H9 (cell line): ENCODE results near the gene STIM2. TPM values are rescaled to one million over a fixed set of nuclear protein-coding genes. Genes with fewer than 3 reads are reported as not detected.

ENCODE experiments used
- DNase-seq: peaks from one replicate; pipeline ENCODE4 v3.0.0-alpha.2; 2017
- H2AFZ ChIP-seq: one replicate; pipeline ENCODE4 v1.6.1; 2013; ENCODE audit warnings: mild to moderate bottlenecking, low read length, control low read depth, moderate library complexity
- H2AK5ac ChIP-seq: 2 replicates; pipeline ENCODE4 v1.6.1; 2013; ENCODE audit warnings: low read length, control low read depth, mixed read lengths; ENCODE audit not compliant: insufficient read length
- H2BK120ac ChIP-seq: one replicate; pipeline ENCODE4 v1.6.1; 2013; ENCODE audit warnings: low read depth, mild to moderate bottlenecking, low read length, control low read depth, inconsistent platforms; ENCODE audit not compliant: poor library complexity, severe bottlenecking
- H2BK12ac ChIP-seq: 2 replicates; pipeline ENCODE4 v1.6.1; 2013; ENCODE audit warnings: low read length, control low read depth, mixed read lengths, low read depth; ENCODE audit not compliant: insufficient read length
- H2BK15ac ChIP-seq: 2 replicates; pipeline ENCODE4 v1.6.1; 2013; ENCODE audit warnings: low read depth, low read length, control low read depth
- H2BK20ac ChIP-seq: one replicate; pipeline ENCODE4 v1.6.1; 2013; ENCODE audit warnings: low read depth, mild to moderate bottlenecking, low read length, control low read depth, inconsistent platforms; ENCODE audit not compliant: poor library complexity, severe bottlenecking
- H2BK5ac ChIP-seq: 2 replicates; pipeline ENCODE4 v1.6.1; 2013; ENCODE audit warnings: low read length, control low read depth, mixed read lengths; ENCODE audit not compliant: insufficient read length
- H3K14ac ChIP-seq: 2 replicates; pipeline ENCODE4 v1.6.1; 2013; ENCODE audit warnings: low read length, control low read depth; ENCODE audit not compliant: insufficient read depth
- H3K18ac ChIP-seq: 2 replicates; pipeline ENCODE4 v1.6.1; 2013; ENCODE audit warnings: low read depth, mild to moderate bottlenecking, mixed read lengths, low read length, control low read depth; ENCODE audit not compliant: insufficient read length
- H3K23ac ChIP-seq: 2 replicates; pipeline ENCODE4 v1.6.1; 2013; ENCODE audit warnings: low read length, control low read depth, mixed read lengths, low read depth; ENCODE audit not compliant: insufficient read length
- H3K23me2 ChIP-seq: 2 replicates; pipeline ENCODE4 v1.6.1; 2013; ENCODE audit warnings: low read depth, mild to moderate bottlenecking, mixed read lengths, low read length, control low read depth; ENCODE audit not compliant: insufficient read length, poor library complexity, severe bottlenecking
- H3K27ac ChIP-seq: 2 replicates; pipeline ENCODE4 v1.5.1; 2013; ENCODE audit warnings: low read length, control low read depth, mixed read lengths, low read depth; ENCODE audit not compliant: insufficient read length
- H3K27me3 ChIP-seq: 2 replicates; pipeline ENCODE4 v1.6.1; 2013; ENCODE audit warnings: low read length, control low read depth, inconsistent platforms; ENCODE audit not compliant: insufficient read depth
- H3K4ac ChIP-seq: 2 replicates; pipeline ENCODE4 v1.6.1; 2013; ENCODE audit warnings: low read depth, mild to moderate bottlenecking, control low read depth, inconsistent platforms, low read length, moderate library complexity
- H3K4me1 ChIP-seq: 2 replicates; pipeline ENCODE4 v1.6.1; 2013; ENCODE audit warnings: low read length, control low read depth, inconsistent platforms; ENCODE audit not compliant: insufficient read depth
- H3K4me2 ChIP-seq: 2 replicates; pipeline ENCODE4 v1.6.1; 2013; ENCODE audit warnings: low read length, control low read depth, mixed read lengths; ENCODE audit not compliant: insufficient read length, insufficient read depth
- H3K56ac ChIP-seq: 2 replicates; pipeline ENCODE4 v1.6.1; 2013; ENCODE audit warnings: low read depth, mild to moderate bottlenecking, mixed read lengths, low read length, control low read depth; ENCODE audit not compliant: insufficient read length
- H3K79me1 ChIP-seq: 2 replicates; pipeline ENCODE4 v1.6.1; 2013; ENCODE audit warnings: low read depth, mild to moderate bottlenecking, moderate library complexity, low read length, control low read depth, inconsistent platforms; ENCODE audit not compliant: insufficient read depth, poor library complexity, severe bottlenecking
- H3K79me2 ChIP-seq: 2 replicates; pipeline ENCODE4 v1.6.1; 2013; ENCODE audit warnings: low read length, control low read depth, inconsistent platforms; ENCODE audit not compliant: insufficient read depth
- H3K9ac ChIP-seq: 2 replicates; pipeline ENCODE4 v1.6.1; 2013; ENCODE audit warnings: low read length, control low read depth, mixed read lengths; ENCODE audit not compliant: insufficient read length; ENCODE audit errors: extremely low read depth
- H3K9me3 ChIP-seq: one replicate; pipeline ENCODE4 v1.6.1; 2013; ENCODE audit warnings: low read depth, low read length, inconsistent platforms; ENCODE audit not compliant: control insufficient read depth
- H3T11ph ChIP-seq: one replicate; pipeline ENCODE4 v1.6.1; 2013; ENCODE audit warnings: mild to moderate bottlenecking, low read length, control low read depth, inconsistent platforms
- H4K20me1 ChIP-seq: one replicate; pipeline ENCODE4 v1.6.1; 2013; ENCODE audit not compliant: control insufficient read depth, insufficient read length, insufficient read depth
- H4K5ac ChIP-seq: 2 replicates; pipeline ENCODE4 v1.6.1; 2013; ENCODE audit warnings: low read depth, mild to moderate bottlenecking, mixed read lengths, low read length, control low read depth; ENCODE audit not compliant: insufficient read length
- H4K8ac ChIP-seq: replicated peaks from 2 replicates; pipeline ENCODE4 v1.6.1; 2013; ENCODE audit warnings: low read length, control low read depth, mixed read lengths, low read depth; ENCODE audit not compliant: insufficient read length
- H4K91ac ChIP-seq: 2 replicates; pipeline ENCODE4 v1.6.1; 2013; ENCODE audit warnings: low read depth, mild to moderate bottlenecking, moderate library complexity, mixed read lengths, low read length, control low read depth; ENCODE audit not compliant: insufficient read length
- H3K27ac Mint-ChIP-seq, 3 experiments: 2 replicates in 2 of 3; 3 replicates in 1 of 3; pipeline ENCODE4 v1.8.0; 2020 to 2021; ENCODE audit warnings: mixed read lengths in 3 of 3, mild to moderate bottlenecking in 1 of 3, moderate library complexity in 1 of 3
- H3K27me3 Mint-ChIP-seq: 2 replicates; pipeline ENCODE4 v1.8.0; 2021; ENCODE audit warnings: low read depth, mild to moderate bottlenecking, moderate library complexity, mixed read lengths
- H3K36me3 Mint-ChIP-seq, 3 experiments: 2 replicates in 2 of 3; 3 replicates in 1 of 3; pipeline ENCODE4 v1.8.0; 2020 to 2021; ENCODE audit warnings: low read depth in 3 of 3, mixed read lengths in 3 of 3; ENCODE audit not compliant: insufficient read depth in 1 of 3
- H3K4me1 Mint-ChIP-seq, 2 experiments: 2 replicates each; pipeline ENCODE4 v1.8.0; 2020; ENCODE audit warnings: mixed read lengths in 2 of 2
- H3K4me3 Mint-ChIP-seq, 2 experiments: 2 replicates in 1 of 2; 3 replicates in 1 of 2; pipeline ENCODE4 v1.8.0; 2020 to 2021; ENCODE audit warnings: mild to moderate bottlenecking in 2 of 2, mixed read lengths in 2 of 2, moderate library complexity in 1 of 2
- H3K9me3 Mint-ChIP-seq, 2 experiments: 2 replicates in 1 of 2; 3 replicates in 1 of 2; pipeline ENCODE4 v1.8.0; 2020; ENCODE audit warnings: mild to moderate bottlenecking in 2 of 2, mixed read lengths in 2 of 2, moderate library complexity in 1 of 2
- CTCF ChIP-seq: fragments of 200-600 bp; sonication (generic); conservative IDR thresholded peaks from 3 replicates; pipeline ENCODE4 v1.8.0; 2021; ENCODE audit warnings: antibody characterized with exemption, mild to moderate bottlenecking
- WGBS: extraction: QIAGEN DNeasy Blood & Tissue Kit; methylation state at CpG from one replicate; pipeline ENCODE4 v1.1.7; 2013; ENCODE audit warnings: missing lambda C conversion rate, low lambda C conversion rate, mixed read lengths; ENCODE audit not compliant: insufficient read length; ENCODE audit errors: extremely low coverage; 5-methylcytosine and 5-hydroxymethylcytosine counted together
- total RNA-seq: library from RNA; stranded (reverse); gene quantifications from 2 replicates; pipeline ENCODE4 v1.2.1, GENCODE V29; 2021

STIM2 gene
- total RNA-seq, 1 experiment from 2014 or later = 26.2 TPM

DNA sequence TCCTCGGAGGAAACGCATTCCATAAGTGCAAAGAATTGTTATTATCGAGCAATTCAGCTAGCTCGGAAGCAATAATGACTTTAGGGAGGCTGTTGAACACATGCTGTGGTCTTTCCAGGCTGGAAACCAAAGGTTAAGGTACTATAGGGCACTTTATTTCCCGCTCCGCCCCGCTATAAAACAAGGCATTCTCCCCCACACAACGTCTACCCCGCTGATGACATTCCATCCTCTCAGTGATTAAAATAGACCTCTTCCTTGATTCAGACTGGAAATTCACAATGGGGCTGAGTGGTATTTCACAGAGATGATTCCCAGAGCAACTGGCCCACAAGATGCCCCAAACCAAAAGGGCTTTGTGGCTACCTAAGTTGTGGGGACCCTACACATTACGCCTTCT, 196.4 kb downstream of the STIM2 start:
- H3T11ph ChIP-seq = no peak overlapping the region
- no peak overlapping the region for H4K8ac ChIP-seq
- no peak overlapping the region for H4K5ac ChIP-seq
- no peak overlapping the region for H2BK120ac ChIP-seq
- no peak overlapping the region for H3K27ac Mint-ChIP-seq
- H2AFZ ChIP-seq = no peak overlapping the region
- no peak overlapping the region for H2AK5ac ChIP-seq
- no CpG with 5 or more reads among the region's 10 CpGs for WGBS
- H3K23ac ChIP-seq = no peak overlapping the region
- no peaks in the 10 kb centered on the region for H3K9me3 ChIP-seq
- no peak overlapping the region for H3K9ac ChIP-seq
- H2BK12ac ChIP-seq = no peak overlapping the region
- DNase-seq = no peak
- no peak overlapping the region for H3K56ac ChIP-seq
- no peaks in the 10 kb centered on the region for H3K79me2 ChIP-seq
- H4K91ac ChIP-seq = no peak overlapping the region
- H3K36me3 Mint-ChIP-seq = no peaks in the 10 kb centered on the region
- H3K9me3 Mint-ChIP-seq = no peaks in the 10 kb centered on the region; a peak in 1 of 5 replicates
- no peak for TF ChIP-seq CTCF
- no peak overlapping the region for H3K27ac ChIP-seq
- no peak overlapping the region for H2BK5ac ChIP-seq
- H3K79me1 ChIP-seq = no peaks in the 10 kb centered on the region
- no peaks in the 10 kb centered on the region for H3K27me3 ChIP-seq
- H3K14ac ChIP-seq = no peak overlapping the region
- no peak overlapping the region for H2BK20ac ChIP-seq
- peaks cover 12 to 28% of the 10 kb centered on the region in 2 experiments for H3K4me1 Mint-ChIP-seq
- H4K20me1 ChIP-seq = no peaks in the 10 kb centered on the region
- H3K4me2 ChIP-seq = no peak overlapping the region
- H3K4ac ChIP-seq = no peak overlapping the region
- no peak overlapping the region for H3K4me3 Mint-ChIP-seq
- no peaks in the 10 kb centered on the region for H3K23me2 ChIP-seq
- H3K27me3 Mint-ChIP-seq = peaks cover 1% of the 10 kb centered on the region; the same call in 1 of the 2 replicates
- no peak overlapping the region for H3K18ac ChIP-seq
- H2BK15ac ChIP-seq = no peak overlapping the region
- peaks cover 5% of the 10 kb centered on the region; the same call in 1 of the 2 replicates for H3K4me1 ChIP-seq
